C4-2B (cell line): Measurements from ENCODE around the gene PPARD.

Experiments used
- ZFX ChIP-seq: fragments of 450-650 bp; IDR thresholded peaks from 2 replicates; pipeline ENCODE4 v1.6.1; 2017
- TF ChIP-seq, protein P1 (sequence below): fragments of 450-650 bp; conservative IDR thresholded peaks from 2 replicates; pipeline ENCODE4 v1.5.1; 2017; ENCODE audit warnings: mild to moderate bottlenecking

DNA sequence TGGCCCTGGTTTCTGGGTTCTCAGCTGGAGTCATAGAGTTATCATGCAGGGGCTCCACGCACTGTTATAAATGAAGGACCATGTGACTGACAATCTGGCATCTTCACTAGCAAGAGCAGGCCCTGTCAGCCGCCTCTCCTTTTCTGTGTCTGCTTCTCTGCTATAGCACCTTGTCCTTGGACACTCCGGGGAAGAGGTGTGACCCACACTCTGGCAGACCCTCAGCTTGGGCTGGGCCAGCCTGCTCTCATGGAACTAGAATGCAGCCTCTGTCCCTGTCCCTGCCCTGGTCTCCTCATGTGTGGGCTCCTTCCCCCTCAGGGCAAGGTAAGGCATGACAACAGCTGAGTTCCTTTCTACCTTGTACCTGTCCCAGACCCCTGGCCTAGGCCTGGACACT is 98.8 kb downstream of the PPARD start:
- TF ChIP-seq, protein P1, sequence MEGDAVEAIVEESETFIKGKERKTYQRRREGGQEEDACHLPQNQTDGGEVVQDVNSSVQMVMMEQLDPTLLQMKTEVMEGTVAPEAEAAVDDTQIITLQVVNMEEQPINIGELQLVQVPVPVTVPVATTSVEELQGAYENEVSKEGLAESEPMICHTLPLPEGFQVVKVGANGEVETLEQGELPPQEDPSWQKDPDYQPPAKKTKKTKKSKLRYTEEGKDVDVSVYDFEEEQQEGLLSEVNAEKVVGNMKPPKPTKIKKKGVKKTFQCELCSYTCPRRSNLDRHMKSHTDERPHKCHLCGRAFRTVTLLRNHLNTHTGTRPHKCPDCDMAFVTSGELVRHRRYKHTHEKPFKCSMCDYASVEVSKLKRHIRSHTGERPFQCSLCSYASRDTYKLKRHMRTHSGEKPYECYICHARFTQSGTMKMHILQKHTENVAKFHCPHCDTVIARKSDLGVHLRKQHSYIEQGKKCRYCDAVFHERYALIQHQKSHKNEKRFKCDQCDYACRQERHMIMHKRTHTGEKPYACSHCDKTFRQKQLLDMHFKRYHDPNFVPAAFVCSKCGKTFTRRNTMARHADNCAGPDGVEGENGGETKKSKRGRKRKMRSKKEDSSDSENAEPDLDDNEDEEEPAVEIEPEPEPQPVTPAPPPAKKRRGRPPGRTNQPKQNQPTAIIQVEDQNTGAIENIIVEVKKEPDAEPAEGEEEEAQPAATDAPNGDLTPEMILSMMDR: no peak
- no peak for TF ChIP-seq ZFX
